ENCODE data around the gene ANKLE1.

ANKLE1 gene

GRCh38 chr19:17259934-17260333 lies 21.8 kb upstream of the ANKLE1 start:
- in situ Hi-C loops (cut with MboI; ENCODE audit: low sequenced_read_pairs, unreplicated experiment), result no loop called here
- TF ChIP-seq CTCF (IDR thresholded peaks at IDR 0.05; ENCODE audit: borderline replicate concordance, control extremely low read depth, extremely low read depth, insufficient read depth, missing control alignments), result no peak
- DNase-seq (ENCODE audit: low spot score), result no peak

- TF ChIP-seq CTCF (IDR thresholded peaks at IDR 0.05; ENCODE audit: borderline replicate concordance, control extremely low read depth, extremely low read depth, insufficient read depth, missing control alignments), result peak; percentile 91
- in situ Hi-C loops (cut with MboI; ENCODE audit: low sequenced_read_pairs, unreplicated experiment), result no loop called here
- peak; percentile 95 for DNase-seq (ENCODE audit: low spot score)
These were observed 20.8 kb upstream of the ANKLE1 start for GRCh38 chr19:17260842-17261325.

- no peak for DNase-seq (ENCODE audit: low spot score)
- in situ Hi-C loops (cut with MboI; ENCODE audit: low sequenced_read_pairs, unreplicated experiment), result no loop called here
- no peak for TF ChIP-seq CTCF (IDR thresholded peaks at IDR 0.05; ENCODE audit: borderline replicate concordance, control extremely low read depth, extremely low read depth, insufficient read depth, missing control alignments)
These were observed 19.1 kb upstream of the ANKLE1 start for GRCh38 chr19:17262557-17262956.

GRCh38 chr19:17263712-17264640 lies 17.7 kb upstream of the ANKLE1 start:
- TF ChIP-seq CTCF (IDR thresholded peaks at IDR 0.05; ENCODE audit: borderline replicate concordance, control extremely low read depth, extremely low read depth, insufficient read depth, missing control alignments), result no peak
- in situ Hi-C loops (cut with MboI; ENCODE audit: low sequenced_read_pairs, unreplicated experiment), result no loop called here
- DNase-seq (ENCODE audit: low spot score), result no peak

GRCh38 chr19:17264641-17264979 lies 17.1 kb upstream of the ANKLE1 start, which contains the start of gene USHBP1:
TSS of gene USHBP1 (minus strand) at chr19:17264745. CDS start at chr19:17264299, 446 bp downstream.
- DNase-seq (ENCODE audit: low spot score), result no peak
- in situ Hi-C loops (cut with MboI; ENCODE audit: low sequenced_read_pairs, unreplicated experiment), result no loop called here
- no peak for TF ChIP-seq CTCF (IDR thresholded peaks at IDR 0.05; ENCODE audit: borderline replicate concordance, control extremely low read depth, extremely low read depth, insufficient read depth, missing control alignments)

GRCh38 chr19:17266026-17266425 lies 15.7 kb upstream of the ANKLE1 start:
- no peak for TF ChIP-seq CTCF (IDR thresholded peaks at IDR 0.05; ENCODE audit: borderline replicate concordance, control extremely low read depth, extremely low read depth, insufficient read depth, missing control alignments)
- DNase-seq (ENCODE audit: low spot score), result no peak
- in situ Hi-C loops (cut with MboI; ENCODE audit: low sequenced_read_pairs, unreplicated experiment), result no loop called here
